Measurements from ENCODE around the gene PRKCE.

PRKCE gene

GRCh38 chr2:46095830-46096229 is 444.4 kb downstream of the PRKCE start:
- H3K4me3 ChIP-seq (ENCODE audit: low read depth, low read length), result no peak overlapping the region
- no peak for TF ChIP-seq CTCF (IDR thresholded peaks at IDR 0.05; ENCODE audit: borderline replicate concordance, insufficient read depth, low read depth, low read length)

DNA sequence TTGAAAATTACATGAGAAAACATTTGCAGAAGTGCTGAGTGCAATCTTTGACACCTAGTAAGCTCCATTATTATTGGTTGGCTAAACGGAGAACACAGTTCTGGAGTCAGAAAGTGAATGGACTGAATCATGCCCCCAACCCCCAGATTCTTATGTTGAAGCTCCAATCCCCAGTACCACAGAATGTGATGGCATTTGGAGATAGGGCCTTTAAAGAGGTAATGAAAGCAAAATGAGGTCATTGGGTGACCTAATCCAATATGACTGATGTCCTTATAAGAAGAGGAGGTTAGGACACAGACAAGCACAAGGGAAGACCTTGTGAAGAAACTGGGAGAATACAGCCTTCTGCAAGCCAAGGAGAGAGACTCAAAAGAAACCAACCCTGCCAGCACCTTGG is 444.8 kb downstream of the PRKCE start:
- TF ChIP-seq CTCF (IDR thresholded peaks at IDR 0.05; ENCODE audit: borderline replicate concordance, insufficient read depth, low read depth, low read length), result no peak

DNA sequence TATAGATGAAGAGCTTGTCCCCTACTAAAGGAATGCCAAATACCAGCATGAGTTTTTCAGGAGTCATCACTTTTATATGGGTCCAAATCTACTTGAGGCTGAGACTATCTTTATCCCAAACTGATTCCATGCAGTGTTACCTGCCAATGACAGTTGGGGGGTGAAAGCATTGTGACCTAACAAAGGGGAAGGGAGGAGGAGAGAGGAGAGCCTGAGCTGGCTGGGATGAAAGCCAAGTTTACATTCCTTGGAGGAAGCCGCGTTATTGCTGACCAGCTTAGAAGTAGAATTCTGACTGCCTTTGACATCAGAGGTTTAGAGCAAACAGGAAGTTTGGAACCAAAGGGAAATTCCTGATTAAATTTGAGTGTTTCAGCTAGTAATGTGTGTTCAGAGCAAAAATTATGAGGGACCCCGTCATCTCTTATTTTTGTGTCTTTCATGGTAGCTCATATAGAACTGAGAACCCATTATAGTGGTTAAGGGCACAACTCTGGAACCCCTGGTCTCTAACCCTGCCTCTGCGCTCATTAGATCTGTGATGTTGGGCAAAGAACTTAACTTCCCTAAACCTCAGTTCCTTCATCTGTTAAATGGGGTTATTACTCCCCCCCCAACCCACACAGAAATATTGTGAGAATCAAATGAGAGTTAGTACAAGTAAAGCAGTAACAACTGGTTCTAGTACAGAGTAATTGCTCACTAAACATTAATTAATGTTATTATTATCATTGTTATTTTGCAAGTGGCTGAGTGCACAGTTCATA is 446.4 kb downstream of the PRKCE start:
- no peak for TF ChIP-seq CTCF (IDR thresholded peaks at IDR 0.05; ENCODE audit: borderline replicate concordance, insufficient read depth, low read depth, low read length)
- no peak overlapping the region for H3K4me3 ChIP-seq (ENCODE audit: low read depth, low read length)

More for the DNA sequence above, 444.8 kb downstream of the PRKCE start:
- H3K4me3 ChIP-seq (ENCODE audit: low read depth, low read length), result no peak overlapping the region

DNA sequence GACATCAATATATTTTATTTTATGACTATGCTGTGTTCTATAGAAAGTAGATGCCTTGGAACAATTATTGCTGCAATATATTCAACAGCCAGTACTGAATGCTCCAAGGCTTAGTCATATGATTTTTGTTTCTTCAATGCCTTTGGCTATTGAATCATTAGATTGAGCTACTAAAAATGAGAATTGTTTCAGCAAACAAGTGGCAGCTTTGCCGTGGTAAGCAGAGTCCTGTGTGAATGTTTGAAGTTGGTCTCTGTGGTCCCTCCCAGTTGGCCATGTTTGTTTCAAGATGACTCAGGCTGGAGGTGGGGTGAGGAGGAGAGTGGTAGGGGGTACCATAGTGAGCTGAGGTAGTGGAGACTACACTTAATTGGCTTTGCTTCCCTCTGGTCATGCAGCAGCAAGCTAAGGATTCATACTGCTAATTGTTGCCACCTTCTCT is 447.2 kb downstream of the PRKCE start:
- no peak for TF ChIP-seq CTCF (IDR thresholded peaks at IDR 0.05; ENCODE audit: borderline replicate concordance, insufficient read depth, low read depth, low read length)
- H3K4me3 ChIP-seq (ENCODE audit: low read depth, low read length), result no peak overlapping the region

- no peak for TF ChIP-seq CTCF (IDR thresholded peaks at IDR 0.05; ENCODE audit: borderline replicate concordance, insufficient read depth, low read depth, low read length)
Observed at GRCh38 chr2:46101557-46102220, 450.2 kb downstream of the PRKCE start.

DNA sequence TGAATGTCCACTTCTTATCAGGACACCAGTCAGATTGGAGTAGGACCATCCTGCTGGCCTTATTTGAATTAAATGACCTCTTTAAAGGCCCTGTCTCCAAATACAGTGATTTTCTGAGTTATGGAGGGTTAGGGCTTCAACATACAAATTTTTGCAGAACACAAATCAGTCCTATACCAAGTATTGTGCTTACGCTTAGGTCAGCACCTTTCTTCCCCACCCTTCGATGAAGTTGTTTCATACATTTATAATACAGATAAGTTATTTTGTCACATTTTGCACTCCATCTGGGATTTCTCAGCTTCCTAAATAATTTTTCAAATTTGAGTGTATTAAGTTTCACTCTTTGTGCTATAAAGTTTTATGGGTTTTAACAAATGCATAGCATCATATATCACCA is 455.2 kb downstream of the PRKCE start:
- TF ChIP-seq CTCF (IDR thresholded peaks at IDR 0.05; ENCODE audit: borderline replicate concordance, insufficient read depth, low read depth, low read length), result no peak
- no peak overlapping the region for H3K4me3 ChIP-seq (ENCODE audit: low read depth, low read length)

More at GRCh38 chr2:46101557-46102220, 450.2 kb downstream of the PRKCE start:
- H3K4me3 ChIP-seq (ENCODE audit: low read depth, low read length), result no peak overlapping the region

- TF ChIP-seq CTCF (IDR thresholded peaks at IDR 0.05; ENCODE audit: borderline replicate concordance, insufficient read depth, low read depth, low read length), result no peak
- H3K4me3 ChIP-seq (ENCODE audit: low read depth, low read length), result no peak overlapping the region
Observed at GRCh38 chr2:46114996-46115395, 463.5 kb downstream of the PRKCE start.
